Smooth muscle cell of the brain vasculature (primary cell): ENCODE measurements around the gene NLN.
"Not testable (repeated sequence)": the region's sequence is repeated elsewhere in the genome, so short reads cannot be mapped to it uniquely, and the experiment has no call there.

Experiments used
- DNase-seq: peaks from one replicate; pipeline ENCODE4 v3.0.0-alpha.2; 2012; ENCODE audit warnings: low read depth, low spot score

NLN gene

GRCh38 chr5:65871776-65872175 is 149.8 kb downstream of the NLN start:
- DNase-seq = not testable (repeated sequence)

GRCh38 chr5:65873181-65873750 is 151.3 kb downstream of the NLN start:
- no peak for DNase-seq

- no peak for DNase-seq
Observed at GRCh38 chr5:65874241-65874640, 152.2 kb downstream of the NLN start.

- no peak for DNase-seq
Observed at GRCh38 chr5:65876496-65876895, 154.5 kb downstream of the NLN start.

- DNase-seq = no peak
Observed at GRCh38 chr5:65876970-65877369, 155.0 kb downstream of the NLN start.
